Central memory CD4-positive, alpha-beta T cell (primary cell): Measurements from ENCODE around the gene GAMT.
A peak's percentile ranks its signal among the peaks of the same experiment; 100 is the strongest.

Experiments
- DNase-seq: peaks from one replicate; pipeline ENCODE4 v3.0.0; 2022
- total RNA-seq, 3 experiments: gene quantifications; one replicate each; lab custom pipeline; 2026; lab: John Stamatoyannopoulos, UW

The GAMT gene
- total RNA-seq = 6.5 to 8.2 (median 6.8) reads per million in 3 experiments

GRCh38 chr19:1401138-1401888 lies at the start of gene GAMT:
Gene GAMT, minus strand, starts transcription at chr19:1401542. Its CDS starts 66 bp downstream, at chr19:1401476.
- peak; percentile 34 for DNase-seq

DNA sequence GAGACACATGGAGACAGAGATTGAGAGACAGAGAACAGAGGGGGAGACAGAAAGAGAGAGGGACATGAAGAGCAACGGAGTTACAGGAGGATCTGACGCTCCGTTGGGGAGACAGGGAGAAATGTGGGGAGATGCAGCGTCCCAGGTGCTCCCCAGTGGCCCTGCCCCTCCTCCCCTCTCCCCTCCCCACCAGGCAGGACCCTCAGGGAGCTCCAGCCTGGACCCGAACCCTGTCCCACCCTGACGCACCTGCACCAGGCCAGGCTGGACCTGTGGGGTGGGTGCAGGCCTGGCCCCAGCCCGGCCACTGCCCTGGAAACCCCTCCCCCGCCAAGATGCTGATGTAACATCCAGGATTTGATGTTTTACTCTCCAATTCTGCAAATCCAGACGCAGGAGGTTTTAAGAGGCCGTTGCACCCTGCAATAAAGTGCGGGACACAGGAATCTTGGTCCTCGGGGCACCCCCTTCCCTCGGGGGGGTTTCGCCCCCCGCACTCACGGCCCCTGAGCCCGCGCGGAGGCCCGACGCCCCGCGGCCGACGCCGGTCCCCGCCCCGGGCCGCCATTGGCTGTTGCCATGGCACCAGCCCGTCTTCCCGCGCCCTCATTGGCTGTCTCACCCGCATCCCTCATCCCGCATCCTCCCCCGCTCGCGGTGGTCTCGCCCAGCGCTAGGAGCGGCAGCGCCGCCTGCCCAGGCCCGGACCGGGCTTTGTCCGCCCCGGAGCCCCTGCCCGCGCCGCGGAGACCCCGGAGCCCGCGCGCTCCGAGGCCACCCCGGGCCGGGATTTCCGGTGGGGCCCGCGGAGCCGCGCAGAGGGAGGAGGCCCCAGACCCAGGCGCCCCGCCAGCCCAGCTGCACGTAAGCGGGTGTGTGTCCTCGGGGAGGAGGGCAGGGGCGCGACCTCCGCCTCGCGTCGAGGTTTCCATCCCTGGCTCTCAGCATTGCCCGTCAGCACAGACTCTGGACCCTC lies 48.4 kb upstream of the GAMT start, which contains the start of gene APC2:
TSS of gene APC2 (plus strand) at position 655 of the 976 bp plus-strand sequence. CDS start 2,881 bp downstream, outside the sequence.
- no peak for DNase-seq

DNA sequence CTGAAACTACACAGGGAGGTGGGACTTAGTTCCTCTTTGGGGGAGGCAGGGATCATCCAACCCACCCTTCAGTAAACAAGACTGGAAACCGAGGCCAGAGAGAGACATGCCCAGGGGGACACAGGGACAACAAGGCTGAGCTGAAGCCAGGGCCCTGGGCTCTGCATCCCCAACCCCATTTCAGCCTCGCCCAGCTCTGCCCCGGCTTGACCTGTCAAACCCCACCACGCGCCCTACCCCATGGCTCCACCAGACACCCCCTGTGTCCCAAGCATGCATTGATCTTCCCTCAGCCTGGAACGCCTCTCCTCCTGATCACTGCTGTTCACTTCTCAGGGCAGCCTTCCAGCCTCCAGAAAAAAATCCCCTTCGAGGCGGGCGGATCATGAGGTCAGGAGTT lies 46.6 kb upstream of the GAMT start:
- DNase-seq = no peak

DNA sequence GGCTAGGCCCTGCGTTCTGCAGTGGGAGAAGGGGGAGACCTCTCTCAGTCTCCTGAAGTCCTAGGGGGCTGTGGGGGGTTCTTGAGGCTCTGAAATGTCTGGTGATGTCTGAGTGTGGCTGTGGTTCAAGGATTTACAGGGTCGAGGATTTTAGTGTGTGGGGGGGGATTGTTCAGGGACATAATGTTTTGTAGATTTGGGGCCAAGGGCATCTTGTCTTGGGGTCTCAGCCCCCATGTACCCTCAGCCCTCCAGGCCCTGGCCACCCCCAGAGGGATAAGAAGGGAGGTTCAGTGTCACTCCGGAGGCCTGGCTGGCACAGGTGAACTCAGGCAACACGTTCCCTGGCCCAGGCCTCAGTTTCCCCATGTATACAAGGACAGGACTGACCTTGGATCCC lies 46.2 kb upstream of the GAMT start:
- no peak for DNase-seq

DNA sequence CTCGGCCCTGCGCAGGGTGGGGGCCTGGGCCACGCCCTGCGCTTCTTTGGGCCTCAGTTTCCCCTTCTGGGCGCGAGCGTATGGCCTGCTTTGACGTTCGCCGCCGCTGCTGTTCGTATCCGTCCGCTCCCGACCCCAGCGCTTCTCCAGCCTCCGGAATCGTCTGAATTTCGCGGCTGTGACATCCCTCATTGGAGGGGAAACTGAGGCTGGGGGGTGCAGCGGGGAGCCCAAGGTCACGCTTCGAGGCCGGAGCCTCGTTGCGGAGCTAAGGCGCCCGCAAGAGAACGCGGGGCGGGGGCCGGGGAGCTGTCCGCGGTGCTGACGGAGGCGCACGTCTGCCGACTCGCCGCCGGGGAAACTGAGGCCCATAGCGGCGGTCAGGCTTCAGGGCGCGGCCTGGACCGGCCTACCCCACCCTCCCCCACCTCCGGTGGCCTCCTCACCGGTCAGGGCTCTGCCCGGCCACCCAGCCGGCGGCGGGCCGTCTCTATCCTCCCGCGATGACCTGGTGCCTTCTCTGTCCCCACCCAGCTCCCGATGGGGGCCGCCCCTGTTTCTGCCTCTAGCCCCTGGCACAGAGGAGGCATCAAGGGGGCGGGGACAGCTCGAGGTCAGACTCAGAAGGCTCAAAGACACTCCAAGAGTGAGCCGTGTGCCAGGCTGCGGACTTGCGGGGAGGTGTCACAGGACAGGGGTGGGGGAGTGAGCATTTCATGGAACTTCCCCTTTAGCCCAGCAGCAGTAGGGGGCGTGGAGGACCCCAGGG lies 45.6 kb upstream of the GAMT start:
- DNase-seq = no peak

GRCh38 chr19:1445932-1446712 lies 44.8 kb upstream of the GAMT start:
- no peak for DNase-seq

GRCh38 chr19:1445185-1445931 lies 44.0 kb upstream of the GAMT start:
- DNase-seq = peak; percentile 67

- no peak for DNase-seq
Observed at GRCh38 chr19:1441677-1442438, 40.5 kb upstream of the GAMT start.

- DNase-seq = no peak
Observed at GRCh38 chr19:1441022-1441426, 39.7 kb upstream of the GAMT start.

DNA sequence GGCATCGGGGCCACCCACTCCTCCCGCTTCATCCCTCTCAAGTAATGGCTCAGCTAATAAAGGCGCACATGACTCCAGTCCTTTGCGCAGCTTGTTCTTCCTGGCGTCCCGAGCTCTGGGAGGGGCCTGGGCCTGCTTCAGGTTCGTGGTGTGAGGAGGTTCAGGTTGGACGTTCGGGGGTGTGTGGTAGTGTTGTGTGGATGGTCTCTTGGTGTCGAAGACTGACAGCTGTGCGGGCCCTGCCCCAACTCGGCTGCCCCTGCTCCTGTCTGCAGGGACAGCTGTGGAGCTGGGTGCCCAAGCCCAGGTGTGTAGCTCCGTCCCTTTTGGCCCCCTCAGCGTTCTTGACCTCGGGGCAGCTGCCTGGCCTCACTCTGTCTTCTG lies 39.1 kb upstream of the GAMT start:
- DNase-seq = no peak

- DNase-seq = peak; percentile 21
Observed at GRCh38 chr19:1439525-1440417, 38.4 kb upstream of the GAMT start.

DNA sequence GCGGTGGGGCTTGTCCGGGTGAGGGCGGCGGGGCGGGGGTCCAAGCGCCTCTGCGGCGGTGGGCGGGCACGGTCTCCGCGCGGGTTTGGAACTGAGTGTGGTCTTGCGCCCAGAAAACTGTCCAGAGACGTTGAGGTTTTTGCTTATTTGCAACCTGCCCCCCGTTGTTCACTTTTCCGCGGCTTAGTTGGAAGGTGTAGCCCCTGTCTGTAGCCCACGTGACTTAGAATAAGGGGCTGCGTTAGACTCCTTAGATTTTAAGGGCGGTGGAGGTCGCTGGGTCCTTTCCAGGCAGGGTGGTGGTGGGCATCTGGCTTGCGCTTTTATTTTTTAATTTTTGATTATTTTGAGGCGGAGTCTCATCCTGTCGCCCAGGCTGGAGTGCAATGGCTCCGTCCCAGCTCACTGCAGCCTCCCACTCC lies 37.6 kb upstream of the GAMT start:
- no peak for DNase-seq

GRCh38 chr19:1438035-1438932 lies 36.9 kb upstream of the GAMT start, which contains the start of gene RPS15:
Gene RPS15, plus strand, starts transcription at chr19:1438396. Its CDS starts 30 bp downstream, at chr19:1438426.
- DNase-seq = peak; percentile 94

DNA sequence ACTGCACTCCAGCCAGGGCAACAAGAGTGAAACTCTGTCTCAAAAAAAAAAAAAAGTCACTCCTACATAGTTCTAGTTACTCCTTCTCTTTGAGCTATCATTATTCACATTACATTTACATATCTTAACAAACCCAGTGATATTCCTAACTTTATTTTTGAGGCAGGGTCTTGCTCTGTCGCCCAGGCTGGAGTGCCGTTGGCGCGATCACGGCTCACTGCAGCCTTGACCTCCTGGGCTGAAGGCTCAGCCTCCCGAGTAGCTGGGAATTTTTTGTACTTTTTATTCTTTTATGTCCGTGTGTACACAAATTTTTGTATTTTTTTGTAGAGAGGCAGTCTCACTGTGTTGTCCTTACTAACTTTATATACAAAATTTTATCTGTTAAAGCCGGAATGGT lies 36.3 kb upstream of the GAMT start:
- no peak for DNase-seq

DNA sequence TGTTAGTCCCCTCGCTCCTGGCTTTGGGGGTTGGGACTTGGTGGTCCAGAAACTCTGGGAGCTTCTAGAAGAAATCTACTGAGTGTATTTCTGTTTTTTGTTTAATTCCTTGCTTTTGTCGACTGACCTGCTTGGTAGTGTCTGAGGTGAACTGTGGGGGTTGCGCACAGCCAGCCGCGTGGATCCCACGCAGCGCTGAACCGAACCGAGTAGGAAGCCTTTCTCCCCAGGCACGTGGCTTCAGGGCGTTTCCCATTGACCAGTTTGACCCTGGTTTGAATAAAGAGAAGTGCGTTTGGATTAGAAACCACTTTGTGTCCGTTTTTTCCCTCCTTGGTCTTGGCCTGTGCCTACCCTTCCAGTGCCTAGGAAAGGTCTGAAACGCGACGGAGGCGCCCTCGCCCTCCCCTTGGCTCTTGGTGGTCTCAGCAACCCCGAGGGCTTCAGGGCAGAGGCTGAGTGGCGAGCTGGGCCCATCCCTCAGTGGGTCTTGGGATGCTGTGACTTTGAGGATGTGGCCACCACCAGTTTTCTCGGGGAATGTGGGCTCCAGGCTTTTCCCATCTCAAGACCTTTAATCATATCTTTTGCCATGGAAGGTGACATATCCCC lies 34.1 kb upstream of the GAMT start:
- no peak for DNase-seq

- no peak for DNase-seq
Observed at GRCh38 chr19:1434577-1435060, 33.3 kb upstream of the GAMT start.

DNA sequence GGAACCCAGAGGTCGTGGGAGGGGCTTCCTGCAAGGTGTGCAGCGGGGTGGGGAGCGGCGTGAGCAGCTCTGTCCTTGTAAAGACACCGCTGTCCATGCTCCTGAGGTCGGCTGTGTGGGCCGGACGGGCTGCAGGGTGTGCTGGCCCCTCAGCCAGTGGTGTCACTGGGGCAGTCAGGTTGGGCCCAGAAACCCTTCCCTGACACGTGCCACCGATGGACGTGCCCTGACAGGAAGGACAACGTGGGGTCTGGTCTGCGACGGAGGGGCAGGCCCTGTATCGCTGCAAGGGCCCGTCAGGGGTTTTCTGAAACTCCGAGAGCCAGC lies 32.7 kb upstream of the GAMT start:
- no peak for DNase-seq
